Stimulated activated CD8-positive, alpha-beta memory T cell treated with anti-CD3 and anti-CD28 coated beads, Interleukin-2, amount 100 ng/mL, for 1 hour (primary cell): Measurements from ENCODE around the gene FAM110D.

Experiments
- DNase-seq, 2 donors: peaks; one replicate each; pipeline ENCODE4 v3.0.0-alpha.2; 2020; ENCODE audit warnings: low read depth in 2 of 2

The FAM110D gene

GRCh38 chr1:26158908-26159742 is at the start of gene FAM110D:
Gene FAM110D, plus strand, starts transcription at chr1:26159079. Its CDS starts 2,213 bp downstream, at chr1:26161292.
- no peak for DNase-seq

- DNase-seq: no peak
These were observed 49.4 kb upstream of the FAM110D start for GRCh38 chr1:26109229-26110164.

GRCh38 chr1:26110731-26111529 is 47.9 kb upstream of the FAM110D start:
- DNase-seq: peak; percentile 34 to 55

GRCh38 chr1:26111530-26112406 is 47.1 kb upstream of the FAM110D start, which contains the start of gene PDIK1L:
Gene PDIK1L, plus strand, starts transcription at chr1:26111824. Its CDS starts 2,485 bp downstream, at chr1:26114309.
- DNase-seq: peak; percentile 88 to 90

- no peak for DNase-seq
These were observed 46.5 kb upstream of the FAM110D start for GRCh38 chr1:26112407-26112775.

GRCh38 chr1:26114165-26114927 is 44.5 kb upstream of the FAM110D start:
- no peak for DNase-seq

- DNase-seq: no peak
These were observed 38.8 kb upstream of the FAM110D start for GRCh38 chr1:26119892-26120608.

GRCh38 chr1:26121854-26122773 is 36.8 kb upstream of the FAM110D start:
- no peak for DNase-seq

GRCh38 chr1:26122988-26123973 is 35.6 kb upstream of the FAM110D start:
- DNase-seq: no peak

- no peak for DNase-seq
These were observed 34.2 kb upstream of the FAM110D start for GRCh38 chr1:26124418-26125331.

GRCh38 chr1:26125382-26125781 is 33.5 kb upstream of the FAM110D start:
- no peak for DNase-seq

- DNase-seq: no peak
These were observed 32.9 kb upstream of the FAM110D start for GRCh38 chr1:26125946-26126320.

GRCh38 chr1:26126321-26127084 is 32.4 kb upstream of the FAM110D start:
- peak in 1 of 2 donors; percentile 32 for DNase-seq

- DNase-seq: no peak
These were observed 31.4 kb upstream of the FAM110D start for GRCh38 chr1:26127235-26128163.
